A673 (cell line): ENCODE data around the gene ZNF546. TPM values are rescaled to one million over a fixed set of nuclear protein-coding genes. Genes with fewer than 3 reads are reported as not detected.

Experiments used
- BruUV-seq: library from RNA; stranded (reverse); fragments of 400-500 nt; replicated peaks from 2 replicates; lab custom pipeline; 2021; lab: Mats Ljungman, UMichigan
- CTCF ChIA-PET: fragments of 300-600 bp; sonication (Branson Sonifier 250); formaldehyde crosslinking; loops from one replicate; lab custom pipeline; 2022; ENCODE audit warnings: antibody characterized with exemption; lab: Charles Lee
- POLR2A ChIA-PET: fragments of 300-600 bp; sonication (Branson Sonifier 250); formaldehyde crosslinking; loops from one replicate; lab custom pipeline; 2022; ENCODE audit warnings: antibody characterized with exemption; ENCODE audit not compliant: low non-redundant PET; lab: Charles Lee
- DNase-seq: peaks from one replicate; pipeline ENCODE4 v3.0.0-alpha.2; 2015; ENCODE audit warnings: low spot score
- H3K27ac ChIP-seq: fragments of 200-600 bp; sonication (generic); 2 replicates; pipeline ENCODE4 v1.5.1; 2016; ENCODE audit warnings: mixed run types, low read depth, mild to moderate bottlenecking, mixed read lengths, antibody characterized with exemption, low read length; ENCODE audit not compliant: poor library complexity, severe bottlenecking
- H3K27me3 ChIP-seq: fragments of 200-600 bp; sonication (generic); replicated peaks from 2 replicates; pipeline ENCODE4 v1.6.1; 2017; ENCODE audit warnings: mixed run types, low read depth, mild to moderate bottlenecking, mixed read lengths, antibody characterized with exemption, low read length; ENCODE audit not compliant: insufficient read depth, poor library complexity
- H3K36me3 ChIP-seq: fragments of 200-600 bp; sonication (generic); 2 replicates; pipeline ENCODE4 v1.6.1; 2016; ENCODE audit warnings: mixed run types, mild to moderate bottlenecking, mixed read lengths, antibody characterized with exemption, low read length; ENCODE audit not compliant: insufficient read depth, poor library complexity, severe bottlenecking
- H3K4me1 ChIP-seq: fragments of 200-600 bp; sonication (generic); 2 replicates; pipeline ENCODE4 v1.6.1; 2017; ENCODE audit warnings: mixed run types, mild to moderate bottlenecking, mixed read lengths, antibody characterized with exemption, low read length; ENCODE audit not compliant: insufficient read depth, poor library complexity, severe bottlenecking
- H3K4me3 ChIP-seq: fragments of 200-600 bp; sonication (generic); 2 replicates; pipeline ENCODE4 v1.5.1; 2016; ENCODE audit warnings: low read depth, mixed run types, mild to moderate bottlenecking, mixed read lengths, low read length; ENCODE audit not compliant: poor library complexity, severe bottlenecking
- H3K9me3 ChIP-seq: fragments of 200-600 bp; sonication (generic); 2 replicates; pipeline ENCODE4 v1.6.1; 2016; ENCODE audit warnings: mixed run types, low read depth, mild to moderate bottlenecking, mixed read lengths, antibody characterized with exemption, low read length; ENCODE audit not compliant: poor library complexity, severe bottlenecking
- CTCF ChIP-seq: fragments of 300-800, 200-600 bp; sonication (generic); conservative IDR thresholded peaks from 2 replicates; pipeline ENCODE4 v1.5.1; 2017; ENCODE audit warnings: low read depth, mild to moderate bottlenecking, antibody characterized with exemption, low read length, moderate library complexity, mixed read lengths
- EZH2 ChIP-seq: fragments of 200-600 bp; sonication (generic); IDR thresholded peaks from 2 replicates; pipeline ENCODE4 v1.6.1; 2017; ENCODE audit warnings: borderline replicate concordance, low read depth, mild to moderate bottlenecking, mixed read lengths, antibody characterized with exemption, low read length; ENCODE audit not compliant: poor library complexity, severe bottlenecking
- intact Hi-C: fragments of 100-400 bp; cut with micrococcal nuclease; formaldehyde crosslinking; loops from one replicate; pipeline ENCODE4 v1.10.0; 2022; ENCODE audit not compliant: unreplicated experiment
- total RNA-seq: library from RNA; stranded (reverse); gene quantifications from 2 replicates; pipeline ENCODE4 v1.2.3, GENCODE V29; 2021

ZNF546 gene
- total RNA-seq, 1 experiment from 2014 or later, result 5.5 TPM

- no TSS peak for BruUV-seq
- ChIA-PET CTCF (no interaction called here), POLR2A (no interaction called here)
- Histone ChIP-seq H3K4me1 (peaks cover 21% of the 10 kb centered on the region), H3K27ac (no peak overlapping the region), H3K9me3 (no peaks in the 10 kb centered on the region), H3K36me3 (no peaks in the 10 kb centered on the region), H3K27me3 (no peaks in the 10 kb centered on the region), H3K4me3 (no peak overlapping the region)
- no peak for DNase-seq
- TF ChIP-seq CTCF (no peak), EZH2 (no peak)
- intact Hi-C loops, result no loop called here
Observed at GRCh38 chr19:39963898-39964297, 33.0 kb upstream of the ZNF546 start.

- CTCF ChIA-PET, result no interaction called here
- no TSS peak for BruUV-seq
- Histone ChIP-seq H3K27me3 (no peaks in the 10 kb centered on the region), H3K27ac (no peak overlapping the region), H3K4me3 (no peak overlapping the region), H3K36me3 (no peaks in the 10 kb centered on the region), H3K9me3 (no peaks in the 10 kb centered on the region), H3K4me1 (peaks cover 22% of the 10 kb centered on the region)
- POLR2A ChIA-PET, result no interaction called here
- intact Hi-C loops, result no loop called here
- TF ChIP-seq EZH2 (no peak), CTCF (no peak)
- DNase-seq, result no peak
Observed at GRCh38 chr19:39966617-39967016, 30.2 kb upstream of the ZNF546 start.

- Histone ChIP-seq H3K27me3 (no peaks in the 10 kb centered on the region), H3K36me3 (peaks cover 6% of the 10 kb centered on the region), H3K27ac (peak overlapping the region; percentile 56), H3K9me3 (no peaks in the 10 kb centered on the region), H3K4me3 (no peak overlapping the region), H3K4me1 (peaks cover 27% of the 10 kb centered on the region)
- no peak for DNase-seq
- ChIA-PET POLR2A (no interaction called here), CTCF (no interaction called here)
- no TSS peak for BruUV-seq
- TF ChIP-seq EZH2, result no peak
- TF ChIP-seq CTCF, result no peak
- intact Hi-C loops, result no loop called here
Observed at GRCh38 chr19:39967561-39967960, 29.3 kb upstream of the ZNF546 start.
